ENCODE measurements around the gene ZMYND8. TPM values are rescaled to one million over a fixed set of nuclear protein-coding genes. Genes with fewer than 3 reads are reported as not detected.

Gene ZMYND8
- total RNA-seq, 2 donors from 2014 or later, result 22.0 to 35.3 TPM

- no peak for DNase-seq (ENCODE audit: low spot score)
- no peak overlapping the region for H3K27ac ChIP-seq
- H3K4me1 ChIP-seq, result no peaks in the 10 kb centered on the region
- no peaks in the 10 kb centered on the region for H3K27me3 ChIP-seq
- H3K36me3 ChIP-seq, result peaks cover 92% of the 10 kb centered on the region
- no peaks in the 10 kb centered on the region for H3K9me3 ChIP-seq
- TF ChIP-seq, protein P1, sequence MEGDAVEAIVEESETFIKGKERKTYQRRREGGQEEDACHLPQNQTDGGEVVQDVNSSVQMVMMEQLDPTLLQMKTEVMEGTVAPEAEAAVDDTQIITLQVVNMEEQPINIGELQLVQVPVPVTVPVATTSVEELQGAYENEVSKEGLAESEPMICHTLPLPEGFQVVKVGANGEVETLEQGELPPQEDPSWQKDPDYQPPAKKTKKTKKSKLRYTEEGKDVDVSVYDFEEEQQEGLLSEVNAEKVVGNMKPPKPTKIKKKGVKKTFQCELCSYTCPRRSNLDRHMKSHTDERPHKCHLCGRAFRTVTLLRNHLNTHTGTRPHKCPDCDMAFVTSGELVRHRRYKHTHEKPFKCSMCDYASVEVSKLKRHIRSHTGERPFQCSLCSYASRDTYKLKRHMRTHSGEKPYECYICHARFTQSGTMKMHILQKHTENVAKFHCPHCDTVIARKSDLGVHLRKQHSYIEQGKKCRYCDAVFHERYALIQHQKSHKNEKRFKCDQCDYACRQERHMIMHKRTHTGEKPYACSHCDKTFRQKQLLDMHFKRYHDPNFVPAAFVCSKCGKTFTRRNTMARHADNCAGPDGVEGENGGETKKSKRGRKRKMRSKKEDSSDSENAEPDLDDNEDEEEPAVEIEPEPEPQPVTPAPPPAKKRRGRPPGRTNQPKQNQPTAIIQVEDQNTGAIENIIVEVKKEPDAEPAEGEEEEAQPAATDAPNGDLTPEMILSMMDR (IDR thresholded peaks at IDR 0.05), result no peak
- H3K4me3 ChIP-seq, result no peak overlapping the region
Measured at GRCh38 chr20:47286681-47287080, 69.8 kb downstream of the ZMYND8 start.

DNA sequence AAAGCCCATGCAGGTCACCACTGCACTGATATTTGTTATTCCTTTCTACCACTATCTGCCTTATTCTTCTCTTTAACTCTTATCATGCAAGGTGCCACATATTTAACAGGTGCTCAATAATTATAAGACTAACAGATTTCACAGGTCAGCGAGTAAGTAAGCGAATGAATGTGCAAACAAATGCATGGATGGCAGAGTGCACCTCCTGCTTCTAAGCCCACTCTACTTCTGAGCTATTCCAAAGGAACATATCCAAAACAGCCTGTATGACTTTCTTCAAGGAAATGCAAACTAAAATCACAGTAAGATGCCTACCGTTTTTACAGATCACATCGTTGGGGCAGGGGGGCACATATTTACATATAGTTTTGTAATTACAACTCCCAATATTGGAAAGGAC, 71.3 kb downstream of the ZMYND8 start:
- DNase-seq (ENCODE audit: low spot score), result no peak
- Histone ChIP-seq H3K9me3 (no peaks in the 10 kb centered on the region), H3K36me3 (peaks cover 96% of the 10 kb centered on the region), H3K4me1 (no peaks in the 10 kb centered on the region), H3K4me3 (no peak overlapping the region), H3K27ac (no peak overlapping the region), H3K27me3 (no peaks in the 10 kb centered on the region)
- TF ChIP-seq, protein P1 (IDR thresholded peaks at IDR 0.05), result no peak

GRCh38 chr20:47284373-47284772, 72.1 kb downstream of the ZMYND8 start:
- TF ChIP-seq, protein P1 (IDR thresholded peaks at IDR 0.05), result no peak
- H3K9me3 ChIP-seq, result no peaks in the 10 kb centered on the region
- H3K27me3 ChIP-seq, result no peaks in the 10 kb centered on the region
- no peak for DNase-seq (ENCODE audit: low spot score)
- H3K4me1 ChIP-seq, result no peaks in the 10 kb centered on the region
- H3K4me3 ChIP-seq, result no peak overlapping the region
- peaks cover 90% of the 10 kb centered on the region for H3K36me3 ChIP-seq
- H3K27ac ChIP-seq, result no peak overlapping the region

GRCh38 chr20:47283411-47283810, 73.1 kb downstream of the ZMYND8 start:
- no peak for DNase-seq (ENCODE audit: low spot score)
- peaks cover 0 to 8% of the 10 kb centered on the region in 2 donors for H3K4me1 ChIP-seq
- H3K36me3 ChIP-seq, result peaks cover 81% of the 10 kb centered on the region
- H3K9me3 ChIP-seq, result no peaks in the 10 kb centered on the region
- no peaks in the 10 kb centered on the region for H3K27me3 ChIP-seq
- H3K4me3 ChIP-seq, result no peak overlapping the region
- TF ChIP-seq, protein P1 (IDR thresholded peaks at IDR 0.05), result no peak
- no peak overlapping the region for H3K27ac ChIP-seq

DNA sequence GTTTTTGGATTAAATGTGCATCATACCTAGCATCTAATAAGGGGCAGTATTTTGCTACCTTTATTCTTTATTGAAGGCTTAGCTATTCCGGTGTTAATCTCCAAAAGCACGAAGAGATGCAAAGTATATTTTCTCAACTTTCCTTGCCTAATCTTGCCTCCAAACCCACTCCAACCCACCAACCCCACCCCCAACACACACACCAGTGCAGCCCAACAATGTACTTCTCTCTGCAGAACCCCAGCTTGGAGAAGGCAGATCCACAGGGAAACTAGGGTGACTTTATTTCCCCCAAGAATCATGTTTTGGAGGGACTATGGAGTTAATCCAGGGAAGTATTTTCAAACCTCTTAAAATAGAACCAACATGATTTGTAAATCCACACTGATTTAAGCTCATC, 73.6 kb downstream of the ZMYND8 start:
- no peaks in the 10 kb centered on the region for H3K27me3 ChIP-seq
- H3K27ac ChIP-seq, result no peak overlapping the region
- TF ChIP-seq, protein P1 (IDR thresholded peaks at IDR 0.05), result no peak
- peaks cover 75% of the 10 kb centered on the region for H3K36me3 ChIP-seq
- H3K4me1 ChIP-seq, result peaks cover 0 to 12% of the 10 kb centered on the region in 2 donors
- no peak overlapping the region for H3K4me3 ChIP-seq
- DNase-seq (ENCODE audit: low spot score), result no peak
- H3K9me3 ChIP-seq, result no peaks in the 10 kb centered on the region

GRCh38 chr20:47281376-47281775, 75.1 kb downstream of the ZMYND8 start:
- no peak overlapping the region for H3K4me3 ChIP-seq
- no peak for DNase-seq (ENCODE audit: low spot score)

More at GRCh38 chr20:47281376-47281775, 75.1 kb downstream of the ZMYND8 start:
- Histone ChIP-seq H3K36me3 (peaks cover 62% of the 10 kb centered on the region), H3K4me1 (peaks cover 0 to 25% of the 10 kb centered on the region in 2 donors), H3K27ac (no peak overlapping the region), H3K9me3 (no peaks in the 10 kb centered on the region), H3K27me3 (no peaks in the 10 kb centered on the region)
- TF ChIP-seq, protein P1 (IDR thresholded peaks at IDR 0.05), result no peak

Measured in right atrium auricular region (tissue), 2 donors.